ENCODE results near the gene PILRA. TPM values are rescaled to one million over a fixed set of nuclear protein-coding genes. Genes with fewer than 3 reads are reported as not detected.

PILRA gene
- total RNA-seq, 1 donor from 2014 or later, result 6.7 TPM

DNA sequence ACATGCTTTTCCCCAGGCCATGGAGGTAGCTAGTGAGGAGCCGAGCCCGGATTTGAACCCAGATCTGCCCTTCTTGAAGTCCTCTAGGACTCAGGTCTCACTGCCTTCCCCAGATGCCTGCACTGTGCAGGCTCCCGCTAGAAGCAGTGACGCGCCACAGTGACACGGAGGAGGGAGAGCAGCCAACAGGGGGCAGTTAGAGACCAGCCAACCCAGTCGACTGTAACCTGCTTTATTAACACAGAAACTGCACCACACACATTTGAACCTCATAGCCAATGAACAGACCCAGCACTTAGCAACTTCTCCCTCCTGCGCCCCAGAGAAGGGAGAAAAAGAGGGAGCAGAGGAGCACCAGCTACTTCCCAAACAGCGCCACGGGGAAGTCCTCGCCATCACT, 27.4 kb downstream of the PILRA start:
- H3K4me1 Mint-ChIP-seq, result peaks cover 2% of the 10 kb centered on the region

DNA sequence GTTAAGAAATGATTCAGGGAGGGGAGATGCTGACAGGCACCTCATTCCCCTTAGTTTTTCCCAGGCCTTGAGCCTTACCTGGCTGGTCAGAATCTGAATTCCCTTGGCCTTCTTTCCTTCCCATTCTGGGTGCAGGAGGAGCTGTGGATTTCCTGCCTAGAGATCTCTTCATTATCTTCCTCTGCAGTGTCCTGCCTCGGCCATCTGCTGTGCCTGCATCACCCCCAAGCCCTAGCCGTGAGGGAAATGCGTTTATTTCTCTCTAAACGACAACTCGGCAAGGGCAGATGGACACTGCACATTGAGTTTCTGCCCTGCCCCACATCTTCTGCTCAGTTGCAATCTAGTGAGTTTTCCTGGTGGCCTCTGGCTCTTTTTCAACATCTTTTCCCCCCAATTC, 28.5 kb downstream of the PILRA start:
- peaks cover 5% of the 10 kb centered on the region for H3K4me1 Mint-ChIP-seq
- TF ChIP-seq, protein P1, sequence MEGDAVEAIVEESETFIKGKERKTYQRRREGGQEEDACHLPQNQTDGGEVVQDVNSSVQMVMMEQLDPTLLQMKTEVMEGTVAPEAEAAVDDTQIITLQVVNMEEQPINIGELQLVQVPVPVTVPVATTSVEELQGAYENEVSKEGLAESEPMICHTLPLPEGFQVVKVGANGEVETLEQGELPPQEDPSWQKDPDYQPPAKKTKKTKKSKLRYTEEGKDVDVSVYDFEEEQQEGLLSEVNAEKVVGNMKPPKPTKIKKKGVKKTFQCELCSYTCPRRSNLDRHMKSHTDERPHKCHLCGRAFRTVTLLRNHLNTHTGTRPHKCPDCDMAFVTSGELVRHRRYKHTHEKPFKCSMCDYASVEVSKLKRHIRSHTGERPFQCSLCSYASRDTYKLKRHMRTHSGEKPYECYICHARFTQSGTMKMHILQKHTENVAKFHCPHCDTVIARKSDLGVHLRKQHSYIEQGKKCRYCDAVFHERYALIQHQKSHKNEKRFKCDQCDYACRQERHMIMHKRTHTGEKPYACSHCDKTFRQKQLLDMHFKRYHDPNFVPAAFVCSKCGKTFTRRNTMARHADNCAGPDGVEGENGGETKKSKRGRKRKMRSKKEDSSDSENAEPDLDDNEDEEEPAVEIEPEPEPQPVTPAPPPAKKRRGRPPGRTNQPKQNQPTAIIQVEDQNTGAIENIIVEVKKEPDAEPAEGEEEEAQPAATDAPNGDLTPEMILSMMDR (IDR thresholded peaks at IDR 0.05; ENCODE audit: unreplicated experiment), result no peak
- no peak overlapping the region for H3K4me3 Mint-ChIP-seq
- H3K27ac Mint-ChIP-seq, result no peak overlapping the region
- no peak for DNase-seq (ENCODE audit: low spot score in 2 of 2, unreplicated experiment in 2 of 2)
- peaks cover 27% of the 10 kb centered on the region for H3K27me3 Mint-ChIP-seq (ENCODE audit: low read depth)
- H3K9me3 Mint-ChIP-seq, result no peaks in the 10 kb centered on the region
- H3K36me3 Mint-ChIP-seq, result no peaks in the 10 kb centered on the region

More for the DNA sequence above, 27.4 kb downstream of the PILRA start:
- H3K27ac Mint-ChIP-seq, result no peak overlapping the region
- H3K4me3 Mint-ChIP-seq, result no peak overlapping the region
- H3K9me3 Mint-ChIP-seq, result no peaks in the 10 kb centered on the region
- TF ChIP-seq, protein P1 (IDR thresholded peaks at IDR 0.05; ENCODE audit: unreplicated experiment), result no peak
- peaks cover 21% of the 10 kb centered on the region for H3K27me3 Mint-ChIP-seq (ENCODE audit: low read depth)
- H3K36me3 Mint-ChIP-seq, result no peaks in the 10 kb centered on the region
- DNase-seq (ENCODE audit: low spot score in 2 of 2, unreplicated experiment in 2 of 2), result no peak

DNA sequence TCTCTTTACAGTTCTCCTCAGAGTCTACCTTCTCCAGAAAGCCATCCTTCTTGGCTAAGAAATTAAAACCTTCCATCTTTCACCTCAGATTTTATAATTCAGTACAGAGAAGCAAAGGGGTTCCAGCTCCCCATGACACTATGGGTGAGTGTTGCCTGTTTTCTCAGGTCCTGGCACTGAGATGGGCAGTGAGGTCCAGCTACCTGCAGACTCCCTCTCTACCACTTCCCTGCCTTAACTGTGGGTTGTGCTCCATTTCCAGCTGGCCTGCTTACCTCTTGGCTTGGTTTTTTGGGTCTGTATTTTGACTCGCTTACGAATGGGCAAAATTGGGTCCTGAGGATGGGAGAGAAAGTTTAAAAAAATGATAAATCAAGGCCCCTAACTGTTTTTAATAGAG, 29.0 kb downstream of the PILRA start:
- TF ChIP-seq, protein P1 (IDR thresholded peaks at IDR 0.05; ENCODE audit: unreplicated experiment), result no peak
- no peak overlapping the region for H3K4me3 Mint-ChIP-seq
- H3K27me3 Mint-ChIP-seq (ENCODE audit: low read depth), result peaks cover 25% of the 10 kb centered on the region
- no peak for DNase-seq (ENCODE audit: low spot score in 2 of 2, unreplicated experiment in 2 of 2)
- H3K4me1 Mint-ChIP-seq, result peaks cover 9% of the 10 kb centered on the region
- no peaks in the 10 kb centered on the region for H3K9me3 Mint-ChIP-seq
- no peaks in the 10 kb centered on the region for H3K36me3 Mint-ChIP-seq
- H3K27ac Mint-ChIP-seq, result no peak overlapping the region

DNA sequence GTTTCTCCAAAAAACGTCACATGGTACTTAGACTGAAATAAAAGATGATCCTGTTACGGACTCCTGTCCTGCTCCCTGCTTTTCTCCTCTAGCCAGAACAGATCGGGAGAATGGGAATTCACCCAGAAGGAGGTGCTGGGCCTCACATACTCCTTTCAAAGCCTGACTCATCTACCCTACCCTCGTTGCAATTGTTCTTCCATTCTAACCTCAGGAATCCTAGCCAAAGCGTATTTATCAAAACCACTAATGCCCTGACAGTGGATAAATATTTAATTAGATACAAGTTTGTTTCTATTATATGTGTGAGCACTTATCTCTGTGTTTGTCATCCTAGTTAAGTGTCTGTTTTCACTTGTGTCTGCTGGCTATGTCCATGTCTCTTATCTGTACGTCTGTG, 33.5 kb downstream of the PILRA start:
- no peak for DNase-seq (ENCODE audit: low spot score in 2 of 2, unreplicated experiment in 2 of 2)
- H3K4me3 Mint-ChIP-seq, result no peak overlapping the region
- H3K4me1 Mint-ChIP-seq, result peaks cover 6% of the 10 kb centered on the region
- H3K27me3 Mint-ChIP-seq (ENCODE audit: low read depth), result peaks cover 21% of the 10 kb centered on the region
- H3K36me3 Mint-ChIP-seq, result no peaks in the 10 kb centered on the region
- TF ChIP-seq, protein P1 (IDR thresholded peaks at IDR 0.05; ENCODE audit: unreplicated experiment), result no peak
- H3K27ac Mint-ChIP-seq, result no peak overlapping the region
- H3K9me3 Mint-ChIP-seq, result no peaks in the 10 kb centered on the region

DNA sequence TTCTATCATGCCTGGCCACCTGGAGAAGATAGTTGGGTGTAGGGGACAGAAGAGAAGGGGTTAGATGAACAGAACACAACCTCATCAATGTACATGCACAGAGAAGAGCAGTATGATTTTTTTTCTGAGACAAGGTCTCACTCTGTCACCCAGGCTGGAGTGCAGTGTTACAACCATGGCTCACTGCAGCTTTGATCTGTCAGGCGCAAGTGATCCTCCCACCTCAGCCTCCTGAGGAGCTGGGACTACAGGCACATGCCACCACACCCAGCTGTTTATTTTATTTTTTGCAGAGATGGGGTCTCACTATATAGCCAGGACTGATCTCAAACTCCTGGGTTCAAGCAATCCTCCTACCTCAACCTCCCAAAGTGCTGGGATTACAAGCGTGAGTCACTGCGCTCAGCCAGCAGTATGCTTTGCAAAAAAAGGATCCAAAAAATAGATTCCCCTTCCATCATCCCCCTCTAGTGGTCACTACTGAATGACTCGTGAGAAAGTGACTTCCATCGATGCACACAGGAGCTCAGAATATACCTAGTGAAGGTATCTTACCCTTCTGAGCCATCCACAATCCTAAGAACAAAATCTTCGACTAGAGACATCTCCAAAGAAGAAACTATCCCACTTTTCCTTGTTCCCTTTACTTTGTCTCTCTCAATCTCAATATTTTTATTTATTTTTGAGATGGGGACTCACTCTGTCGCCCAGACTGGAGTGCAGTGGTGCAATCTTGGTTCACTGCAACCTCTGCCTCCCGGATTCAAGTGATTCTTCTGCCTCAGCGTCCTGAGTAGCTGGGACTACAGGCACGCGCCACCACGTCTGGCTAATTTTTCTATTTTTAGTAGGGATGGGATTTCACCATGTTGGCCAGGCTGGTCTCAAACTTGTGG, 34.2 kb downstream of the PILRA start:
- Mint-ChIP-seq H3K9me3 (no peaks in the 10 kb centered on the region), H3K4me1 (peaks cover 6% of the 10 kb centered on the region), H3K27ac (no peak overlapping the region), H3K4me3 (no peak overlapping the region), H3K27me3 (ENCODE audit: low read depth) (peaks cover 24% of the 10 kb centered on the region), H3K36me3 (no peaks in the 10 kb centered on the region)
- TF ChIP-seq, protein P1 (IDR thresholded peaks at IDR 0.05; ENCODE audit: unreplicated experiment), result no peak
- no peak for DNase-seq (ENCODE audit: low spot score in 2 of 2, unreplicated experiment in 2 of 2)
